Neutrophil (primary cell): Measurements from ENCODE around the gene CPNE6.
A peak's percentile ranks its signal among the peaks of the same experiment; 100 is the strongest.

Source experiments
- H3K27ac ChIP-seq: fragments of 200-600 bp; sonication (generic); 2 replicates; pipeline ENCODE4 v1.5.1; 2016; ENCODE audit warnings: mild to moderate bottlenecking, moderate library complexity
- H3K27me3 ChIP-seq: fragments of 200-600 bp; sonication (generic); 2 replicates; pipeline ENCODE4 v1.6.0; 2016; ENCODE audit warnings: mild to moderate bottlenecking
- H3K36me3 ChIP-seq: fragments of 200-600 bp; sonication (generic); 2 replicates; pipeline ENCODE4 v1.5.1; 2017
- H3K4me1 ChIP-seq, 2 experiments: fragments of 200-600 bp in 1 of 2; sonication (generic) in 1 of 2; 1 replicate in 1 of 2; 2 replicates in 1 of 2; pipeline versions ENCODE4 v1.5.1 to v1.6.1; 2013 to 2016; ENCODE audit warnings: low read depth in 1 of 2, low read length in 1 of 2, mild to moderate bottlenecking in 1 of 2, moderate library complexity in 1 of 2; ENCODE audit not compliant: control insufficient read depth in 1 of 2, insufficient read depth in 1 of 2
- H3K4me3 ChIP-seq, 2 experiments: fragments of 200-600 bp in 1 of 2; sonication (generic) in 1 of 2; 1 replicate in 1 of 2; 2 replicates in 1 of 2; pipeline ENCODE4 v1.5.1; 2013 to 2016; ENCODE audit warnings: low read depth in 1 of 2, low read length in 1 of 2, mild to moderate bottlenecking in 1 of 2, moderate library complexity in 1 of 2
- H3K9me3 ChIP-seq: fragments of 200-600 bp; sonication (generic); 2 replicates; pipeline ENCODE4 v1.5.1; 2016
- TF ChIP-seq, protein P1 (sequence below): fragments of 200-600 bp; sonication (generic); IDR thresholded peaks from 2 replicates; pipeline ENCODE4 v1.5.1; 2016; ENCODE audit warnings: antibody characterized with exemption

CPNE6 gene

DNA sequence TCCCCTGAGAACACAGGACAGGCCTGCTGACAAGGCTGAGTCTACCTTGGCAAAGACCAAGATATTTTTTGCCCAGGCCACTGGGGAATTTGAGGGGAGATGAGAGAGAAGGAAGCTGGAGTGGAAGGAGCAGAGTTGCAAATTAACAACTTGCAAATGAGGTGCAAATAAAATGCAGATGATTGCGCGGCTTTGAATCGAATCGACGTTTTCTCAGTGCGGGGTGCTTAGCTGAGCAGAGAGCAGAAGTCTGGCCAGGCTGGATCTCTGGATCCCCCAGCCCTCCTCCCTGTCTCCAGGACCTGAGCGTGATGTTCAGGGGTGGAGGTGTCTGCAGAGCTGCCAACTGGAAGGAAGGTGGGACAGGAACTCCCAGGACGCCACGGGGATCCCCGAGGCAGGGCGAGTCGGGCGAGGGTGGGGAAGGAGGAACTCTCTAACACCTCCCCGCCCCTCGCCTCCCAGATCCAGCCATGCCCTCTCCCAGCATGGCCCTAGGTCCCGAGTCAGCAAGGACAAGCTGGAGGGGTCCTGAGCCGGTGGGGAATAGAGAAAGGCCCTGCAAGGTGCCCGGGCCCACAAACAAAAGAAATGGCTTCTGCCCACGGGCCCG, 20.1 kb upstream of the CPNE6 start:
- peaks cover 63% of the 10 kb centered on the region for H3K27me3 ChIP-seq
- H3K4me1 ChIP-seq: peaks cover 13 to 25% of the 10 kb centered on the region in 2 experiments
- peak overlapping the region; percentile 55 to 76 for H3K4me3 ChIP-seq
- no peak overlapping the region for H3K27ac ChIP-seq
- H3K36me3 ChIP-seq: no peaks in the 10 kb centered on the region
- H3K9me3 ChIP-seq: no peaks in the 10 kb centered on the region
- TF ChIP-seq, protein P1, sequence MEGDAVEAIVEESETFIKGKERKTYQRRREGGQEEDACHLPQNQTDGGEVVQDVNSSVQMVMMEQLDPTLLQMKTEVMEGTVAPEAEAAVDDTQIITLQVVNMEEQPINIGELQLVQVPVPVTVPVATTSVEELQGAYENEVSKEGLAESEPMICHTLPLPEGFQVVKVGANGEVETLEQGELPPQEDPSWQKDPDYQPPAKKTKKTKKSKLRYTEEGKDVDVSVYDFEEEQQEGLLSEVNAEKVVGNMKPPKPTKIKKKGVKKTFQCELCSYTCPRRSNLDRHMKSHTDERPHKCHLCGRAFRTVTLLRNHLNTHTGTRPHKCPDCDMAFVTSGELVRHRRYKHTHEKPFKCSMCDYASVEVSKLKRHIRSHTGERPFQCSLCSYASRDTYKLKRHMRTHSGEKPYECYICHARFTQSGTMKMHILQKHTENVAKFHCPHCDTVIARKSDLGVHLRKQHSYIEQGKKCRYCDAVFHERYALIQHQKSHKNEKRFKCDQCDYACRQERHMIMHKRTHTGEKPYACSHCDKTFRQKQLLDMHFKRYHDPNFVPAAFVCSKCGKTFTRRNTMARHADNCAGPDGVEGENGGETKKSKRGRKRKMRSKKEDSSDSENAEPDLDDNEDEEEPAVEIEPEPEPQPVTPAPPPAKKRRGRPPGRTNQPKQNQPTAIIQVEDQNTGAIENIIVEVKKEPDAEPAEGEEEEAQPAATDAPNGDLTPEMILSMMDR: no peak

DNA sequence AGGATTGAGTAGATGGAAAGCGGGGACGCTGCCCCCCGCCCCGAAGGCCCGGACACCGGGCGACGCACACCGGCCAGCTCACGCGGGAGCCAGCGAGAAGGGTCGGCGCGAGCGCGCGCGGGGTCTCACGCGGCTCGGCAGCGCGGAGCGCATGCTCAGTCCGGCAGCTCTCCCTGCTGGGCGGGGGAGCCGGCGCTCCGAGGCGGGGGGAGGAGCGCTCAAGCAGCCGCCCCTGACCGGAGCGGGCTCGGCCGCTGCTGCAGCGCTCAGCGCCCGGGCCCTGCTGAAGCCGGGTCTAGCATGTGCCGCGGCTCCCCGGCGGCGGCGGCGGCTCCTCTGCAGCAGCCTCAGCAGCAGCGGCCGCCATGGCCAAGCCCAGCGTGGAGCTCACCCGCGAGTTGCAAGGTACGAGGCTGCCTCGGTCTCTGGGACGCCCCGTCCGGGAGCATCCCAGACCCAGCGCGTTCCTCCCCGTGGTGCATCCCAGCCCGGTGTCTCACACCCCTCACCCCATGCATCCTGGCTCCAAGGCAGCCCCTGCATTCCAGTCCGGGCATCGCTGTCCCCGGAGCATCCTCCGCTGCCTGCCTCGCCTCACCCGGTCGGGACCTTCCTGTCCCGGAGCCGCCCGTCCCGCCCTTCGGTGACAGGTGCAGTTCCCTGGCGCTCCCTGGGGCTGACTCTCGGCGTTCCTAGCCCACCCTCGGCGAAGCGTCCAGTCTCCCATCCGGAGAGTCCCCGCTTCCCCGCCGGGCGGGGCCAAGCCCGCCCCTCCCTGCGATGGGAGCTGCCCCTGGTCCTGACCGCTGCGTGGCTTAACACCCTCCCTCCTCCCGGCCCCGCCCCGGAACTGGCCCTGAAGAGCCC, 19.3 kb upstream of the CPNE6 start, which contains the start of gene CARMIL3:
CARMIL3 (plus strand) TSS at position 221 of the 867 bp plus-strand sequence; CDS start at position 366, 145 bp downstream.
- H3K9me3 ChIP-seq: no peaks in the 10 kb centered on the region
- no peaks in the 10 kb centered on the region for H3K36me3 ChIP-seq
- H3K4me1 ChIP-seq: peaks cover 13 to 25% of the 10 kb centered on the region in 2 experiments
- TF ChIP-seq, protein P1: no peak
- H3K4me3 ChIP-seq: peak within 1 kb of the TSS; percentile 55 to 76
- no peak within 1 kb of the TSS for H3K27ac ChIP-seq
- peaks cover 68% of the 10 kb centered on the region for H3K27me3 ChIP-seq

DNA sequence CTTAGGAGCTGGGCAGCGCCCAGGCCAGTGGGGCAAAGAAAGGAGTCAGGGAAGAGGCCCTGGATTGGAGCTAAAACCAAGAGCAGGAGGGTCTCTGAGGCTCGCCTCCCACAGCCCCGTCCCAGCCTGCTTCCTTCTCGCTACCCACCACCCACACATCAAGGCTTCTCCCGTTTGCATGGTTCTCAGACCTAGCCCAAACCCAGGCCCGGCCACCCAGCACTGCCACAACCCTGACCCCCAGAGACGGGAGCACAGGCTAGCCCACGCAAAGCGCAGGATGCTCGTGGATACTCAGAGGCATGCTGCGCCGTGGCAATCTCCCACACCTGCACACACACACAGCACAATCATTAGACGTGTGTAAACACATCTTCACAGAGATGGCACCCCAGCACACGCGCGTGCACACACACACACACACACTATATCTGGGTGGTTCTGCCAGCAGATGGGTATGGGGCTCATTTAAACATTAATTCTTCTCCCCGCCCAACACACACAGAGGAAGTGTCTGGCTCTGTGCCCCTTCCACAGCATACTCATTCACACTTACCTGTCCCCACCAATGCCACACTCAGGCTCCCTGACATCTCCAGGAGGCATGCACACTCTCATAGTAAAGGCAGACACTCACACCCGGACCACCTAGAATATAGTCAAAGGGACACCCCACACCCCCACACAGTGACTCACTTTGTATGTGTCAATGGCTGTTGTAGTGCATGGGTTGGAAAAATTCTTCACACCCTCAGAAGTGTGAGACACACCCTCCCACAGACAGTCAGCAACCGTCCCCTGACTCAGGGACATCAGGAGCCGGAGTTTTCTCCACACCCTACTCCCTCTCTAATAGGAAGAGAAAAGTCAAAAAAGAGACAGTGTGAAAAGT, 18.5 kb upstream of the CPNE6 start:
- TF ChIP-seq, protein P1: no peak
- peak overlapping the region; percentile 55 to 76 for H3K4me3 ChIP-seq
- H3K27ac ChIP-seq: no peak overlapping the region
- H3K4me1 ChIP-seq: peaks cover 13 to 25% of the 10 kb centered on the region in 2 experiments
- H3K9me3 ChIP-seq: no peaks in the 10 kb centered on the region
- H3K36me3 ChIP-seq: no peaks in the 10 kb centered on the region
- H3K27me3 ChIP-seq: peaks cover 68% of the 10 kb centered on the region

DNA sequence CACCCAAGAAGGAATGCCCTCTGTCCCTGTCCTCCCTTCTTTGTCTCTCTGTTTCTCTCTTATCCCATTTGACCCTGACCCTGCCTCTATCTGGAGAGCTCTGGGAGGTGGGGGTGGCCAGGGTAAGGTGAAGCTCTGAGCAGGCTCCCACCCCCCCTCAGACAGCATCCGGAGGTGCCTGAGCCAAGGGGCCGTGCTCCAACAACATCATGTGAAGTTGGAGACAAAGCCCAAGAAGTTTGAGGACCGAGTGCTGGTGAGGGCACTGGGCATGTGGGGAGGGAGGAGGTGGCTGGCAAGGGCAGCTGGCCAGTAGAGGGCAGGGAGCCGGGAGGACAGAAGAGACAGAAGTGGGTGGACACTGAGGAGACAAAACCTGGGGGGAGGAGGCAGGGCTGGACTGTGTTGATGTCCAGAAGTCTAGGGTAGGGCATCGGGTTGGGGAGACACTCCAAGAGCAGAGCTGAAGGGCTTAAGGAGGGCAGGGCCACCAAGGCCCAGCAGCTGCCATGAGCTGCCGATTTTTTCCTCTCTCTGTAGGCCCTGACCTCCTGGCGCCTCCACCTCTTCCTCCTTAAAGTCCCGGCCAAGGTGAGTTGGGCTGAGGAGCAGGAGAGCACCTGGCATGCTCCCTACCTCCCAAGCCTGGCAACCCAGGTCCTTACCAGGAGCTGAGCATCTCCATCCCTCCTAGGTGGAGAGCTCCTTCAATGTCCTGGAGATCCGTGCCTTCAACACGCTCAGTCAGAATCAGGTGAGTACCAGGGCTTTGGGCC, 17.6 kb upstream of the CPNE6 start:
- Histone ChIP-seq H3K27me3 (peaks cover 68% of the 10 kb centered on the region), H3K36me3 (no peaks in the 10 kb centered on the region), H3K4me3 (no peak overlapping the region), H3K9me3 (no peaks in the 10 kb centered on the region), H3K4me1 (peaks cover 12 to 23% of the 10 kb centered on the region in 2 experiments), H3K27ac (no peak overlapping the region)
- TF ChIP-seq, protein P1: no peak

DNA sequence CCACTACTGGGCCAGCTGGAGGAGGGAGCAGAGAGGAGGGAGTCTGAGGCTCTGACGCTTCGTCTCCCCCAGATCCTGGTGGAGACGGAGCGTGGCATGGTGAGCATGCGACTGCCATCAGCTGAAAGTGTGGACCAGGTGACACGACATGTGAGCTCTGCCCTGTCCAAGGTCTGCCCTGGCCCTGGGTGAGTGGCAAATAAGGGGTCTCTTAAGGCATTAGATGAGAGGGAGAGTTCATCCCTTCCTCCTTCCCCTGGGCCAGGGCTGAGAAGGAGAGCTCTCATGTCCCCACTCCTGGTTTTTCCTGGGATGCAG, 17.1 kb upstream of the CPNE6 start:
- H3K27ac ChIP-seq: no peak overlapping the region
- no peaks in the 10 kb centered on the region for H3K36me3 ChIP-seq
- TF ChIP-seq, protein P1: no peak
- H3K9me3 ChIP-seq: no peaks in the 10 kb centered on the region
- H3K27me3 ChIP-seq: peaks cover 68% of the 10 kb centered on the region
- no peak overlapping the region for H3K4me3 ChIP-seq
- peaks cover 9 to 18% of the 10 kb centered on the region in 2 experiments for H3K4me1 ChIP-seq
